HG03469 (cell line): ENCODE measurements around the gene SEC14L2.

Experiments
- ATAC-seq: cut with Tn5 transposase; IDR thresholded peaks from one replicate; pipeline ENCODE4 v1.9.1; 2021; ENCODE audit warnings: mild to moderate bottlenecking, moderate library complexity, moderate number of reproducible peaks; ENCODE audit not compliant: unreplicated experiment

The SEC14L2 gene

DNA sequence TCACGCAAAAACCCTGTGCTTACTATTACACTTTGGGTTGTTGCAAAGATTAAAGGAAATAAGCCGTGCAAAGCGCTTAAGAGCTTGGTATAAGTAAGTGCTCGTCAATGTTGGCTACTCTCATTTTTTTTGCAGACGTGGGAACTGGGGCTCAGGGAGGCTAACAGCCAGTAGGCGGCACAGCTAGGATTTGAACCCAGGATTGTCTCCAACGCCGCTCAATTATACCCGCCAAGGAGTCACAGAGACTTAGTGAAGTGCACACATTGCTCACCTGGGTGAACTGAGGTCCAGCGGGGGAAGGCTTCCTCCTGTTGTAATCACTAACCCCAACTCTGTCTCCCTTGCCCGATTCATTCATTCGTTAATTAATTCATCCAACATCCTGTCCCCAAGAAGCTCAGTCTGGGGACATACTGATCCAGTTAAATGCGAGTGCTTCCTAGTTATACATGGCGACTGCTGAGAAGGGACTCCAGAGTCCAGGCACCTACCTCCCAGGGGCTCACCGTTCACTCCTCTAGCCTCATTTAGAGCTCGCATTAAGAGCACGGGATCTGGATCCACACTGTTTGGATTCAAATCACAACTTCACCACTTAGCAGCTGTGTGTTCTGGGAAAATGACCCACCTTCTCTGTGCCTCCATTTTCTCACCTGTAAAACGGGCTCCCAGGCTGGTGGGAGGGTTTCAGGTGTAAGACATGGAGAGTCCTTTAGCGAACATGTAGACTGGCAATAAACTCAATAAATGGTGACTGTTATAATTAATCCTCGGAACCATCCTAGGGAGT lies 27.9 kb downstream of the SEC14L2 start:
- ATAC-seq: no peak

DNA sequence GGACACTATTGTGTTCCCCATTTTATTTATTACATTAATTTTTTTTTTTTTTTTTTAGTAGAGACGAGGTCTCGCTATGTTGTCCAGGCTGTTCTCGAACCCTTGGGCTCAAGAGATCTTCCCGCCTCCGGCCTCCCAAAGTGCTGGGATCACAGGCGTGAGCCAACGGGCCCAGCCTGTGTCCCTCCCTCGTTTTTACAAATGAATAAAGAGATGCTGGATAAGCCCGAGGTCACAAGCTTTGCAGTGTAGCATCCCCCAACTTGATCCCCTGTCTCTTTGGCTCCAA lies 28.5 kb downstream of the SEC14L2 start:
- no peak for ATAC-seq

DNA sequence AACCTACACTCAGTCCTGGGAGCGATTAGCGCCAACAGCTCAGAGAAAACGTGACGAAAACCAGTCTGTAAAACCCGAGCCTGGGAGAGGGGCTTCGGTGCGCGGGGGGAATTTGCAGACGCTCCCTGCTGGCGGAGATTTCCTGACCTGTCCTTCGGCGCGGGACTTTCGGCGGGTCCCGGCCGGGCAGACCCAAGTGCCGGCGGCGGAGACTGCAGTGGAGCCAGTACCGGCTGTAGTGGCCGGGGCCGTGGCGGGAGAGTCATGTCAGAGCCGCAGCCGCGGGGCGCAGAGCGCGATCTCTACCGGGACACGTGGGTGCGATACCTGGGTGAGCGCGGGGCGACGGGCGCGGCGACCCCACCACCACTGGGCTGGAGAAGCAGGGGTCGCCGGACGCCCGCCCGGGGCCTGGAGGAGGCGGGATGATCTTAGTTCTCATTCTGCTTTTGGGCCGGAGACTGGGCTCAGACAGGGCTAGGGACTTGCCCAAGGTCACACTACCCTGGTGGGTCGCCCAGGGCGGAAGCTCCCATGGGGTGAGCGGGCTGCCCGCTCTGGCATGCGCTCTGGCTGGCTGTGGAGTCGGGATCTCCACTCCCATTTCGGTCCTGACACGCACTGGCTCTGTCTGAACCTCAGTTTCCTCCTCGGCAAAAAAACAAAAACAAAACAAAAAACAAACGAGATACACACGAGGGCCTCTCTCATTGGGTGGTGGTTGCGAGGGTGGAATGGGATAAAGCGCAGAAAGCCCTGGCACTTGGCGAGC lies 29.0 kb downstream of the SEC14L2 start, which contains the start of gene MTFP1:
Gene MTFP1, plus strand, starts transcription at position 153 of the 772 bp plus-strand sequence. Its CDS starts 112 bp downstream, at position 265.
- ATAC-seq: no peak

DNA sequence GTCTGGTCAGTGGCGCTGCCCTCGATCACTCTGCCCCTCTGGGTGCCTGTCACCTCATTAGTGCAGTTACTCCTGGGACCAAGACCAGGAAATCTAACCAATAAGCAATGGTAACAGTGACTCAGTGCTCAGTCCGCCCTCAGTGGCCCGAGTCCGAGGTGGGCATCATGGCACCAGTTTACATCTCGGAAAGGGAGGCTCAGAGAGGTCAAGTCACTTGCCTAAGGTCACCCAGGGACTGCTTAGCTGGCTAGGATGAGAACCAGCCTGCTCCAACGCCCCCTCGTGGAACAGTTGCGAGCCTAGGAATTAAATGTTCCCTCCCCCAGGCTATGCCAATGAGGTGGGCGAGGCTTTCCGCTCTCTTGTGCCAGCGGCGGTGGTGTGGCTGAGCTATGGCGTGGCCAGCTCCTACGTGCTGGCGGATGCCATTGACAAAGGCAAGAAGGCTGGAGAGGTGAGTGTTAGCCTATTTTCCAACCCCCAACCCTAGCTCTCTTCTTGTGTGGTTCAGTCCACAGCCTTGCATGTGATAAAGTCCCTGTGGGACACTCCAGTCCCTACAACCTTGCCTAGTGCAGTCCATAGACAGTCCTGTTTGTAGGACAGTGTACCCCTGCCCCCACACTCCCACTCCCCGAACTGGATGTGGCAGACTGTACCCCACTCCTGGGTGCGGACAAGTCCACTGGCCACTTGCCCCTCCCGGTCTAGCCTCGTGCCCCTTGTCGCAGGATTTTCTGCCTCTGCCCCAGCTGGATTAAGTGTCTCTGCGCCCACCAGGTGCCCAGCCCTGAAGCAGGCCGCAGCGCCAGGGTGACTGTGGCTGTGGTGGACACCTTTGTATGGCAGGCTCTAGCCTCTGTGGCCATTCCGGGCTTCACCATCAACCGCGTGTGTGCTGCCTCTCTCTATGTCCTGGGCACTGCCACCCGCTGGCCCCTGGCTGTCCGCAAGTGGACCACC lies 29.9 kb downstream of the SEC14L2 start:
- ATAC-seq: no peak

DNA sequence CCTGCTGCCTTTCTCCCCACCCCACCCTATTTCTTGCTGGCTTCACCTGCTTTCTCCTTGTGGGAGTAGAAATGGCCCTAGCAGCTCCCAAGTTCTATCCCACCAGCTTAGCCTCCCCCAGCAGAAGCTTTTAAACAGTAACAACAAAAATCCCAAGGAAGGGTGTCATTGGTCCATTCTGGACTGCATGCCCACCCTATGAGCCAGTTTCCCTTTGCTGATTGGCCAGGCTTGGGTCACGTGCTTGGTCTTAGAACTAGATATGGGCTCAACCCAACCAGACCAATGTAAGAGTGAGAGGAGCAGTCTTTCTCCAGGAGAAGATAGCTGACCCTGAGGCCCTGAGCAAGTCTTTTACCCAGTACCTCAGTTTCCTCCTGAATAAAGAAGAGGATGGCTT lies 31.1 kb downstream of the SEC14L2 start:
- ATAC-seq: no peak

DNA sequence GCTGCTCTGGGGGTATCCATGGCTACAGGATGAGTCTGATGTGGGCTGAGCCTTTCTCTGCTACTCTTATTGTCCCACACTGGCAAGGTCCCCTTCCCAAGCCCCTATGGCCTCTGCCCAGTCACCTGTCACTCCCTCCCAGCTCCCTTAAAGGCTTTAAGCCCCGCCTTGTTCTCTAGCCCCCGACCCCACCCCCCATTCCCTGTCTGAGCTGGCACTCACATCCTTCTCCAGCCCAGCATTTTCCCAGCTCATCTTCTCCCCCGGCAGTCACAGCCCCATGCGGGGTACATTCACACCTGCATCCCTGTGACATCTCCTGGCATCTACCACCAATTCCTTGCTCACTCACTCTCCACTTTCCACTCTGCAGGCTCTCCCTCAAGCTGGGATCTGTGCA lies 33.1 kb downstream of the SEC14L2 start:
- no peak for ATAC-seq

DNA sequence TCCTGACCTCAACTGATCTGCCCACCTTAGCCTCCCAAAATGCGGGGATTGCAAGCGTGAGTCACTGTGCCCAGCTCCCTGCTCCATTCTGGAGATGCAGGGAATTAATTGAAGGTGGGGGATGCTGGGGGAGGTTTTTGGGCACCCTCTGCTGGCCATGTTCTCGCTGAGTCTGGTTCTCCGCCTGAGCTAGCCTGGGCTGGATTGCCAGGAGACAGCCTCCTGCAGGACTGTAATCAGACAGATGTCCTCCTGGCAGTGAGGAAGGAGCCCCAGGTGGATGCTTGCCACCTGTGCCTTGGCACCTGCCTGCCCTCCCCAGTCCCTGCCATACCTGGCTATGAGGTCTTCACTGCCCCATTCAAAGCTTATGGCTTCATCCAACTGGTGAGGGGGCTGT lies 34.1 kb downstream of the SEC14L2 start:
- ATAC-seq: no peak

DNA sequence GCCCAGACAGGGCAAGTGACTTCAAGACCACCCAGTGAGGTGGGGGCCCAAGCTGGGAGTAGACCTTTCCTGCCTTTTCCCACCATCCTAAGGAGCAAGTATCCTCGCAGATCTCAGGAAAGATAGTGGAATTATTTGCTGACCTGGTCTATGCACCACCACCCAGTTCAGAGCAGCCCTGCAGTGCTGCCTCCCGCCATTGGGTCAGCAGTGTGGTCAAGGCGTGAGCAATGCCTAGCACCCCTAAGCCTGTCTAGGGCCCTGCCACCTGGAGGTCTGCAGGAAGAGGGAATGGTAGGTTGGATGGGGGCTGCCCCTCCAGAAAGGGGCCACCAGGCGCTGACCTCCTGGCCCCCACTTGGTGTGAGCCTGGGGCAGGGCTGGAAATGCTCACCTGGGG lies 35.3 kb downstream of the SEC14L2 start:
- ATAC-seq: no peak

DNA sequence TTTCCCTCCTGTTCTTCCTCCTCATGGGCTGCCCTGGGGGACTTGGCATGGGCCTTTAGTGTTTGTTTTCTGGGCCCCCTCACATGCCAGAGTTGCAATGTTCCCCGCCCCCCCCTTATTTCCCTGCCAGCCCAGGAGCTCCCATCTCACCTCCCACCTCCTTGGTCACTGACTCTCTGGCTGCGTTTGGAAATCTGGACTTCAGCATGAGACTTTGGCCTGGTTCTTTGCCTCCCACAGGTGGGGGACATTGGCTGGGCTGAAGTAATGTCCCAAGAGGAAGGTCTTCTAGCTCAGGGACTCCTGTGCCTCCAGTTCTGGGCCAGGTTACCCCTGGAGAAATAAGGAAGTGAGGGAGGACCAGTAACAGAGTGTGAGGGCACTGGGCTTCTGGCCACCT lies 35.7 kb downstream of the SEC14L2 start:
- ATAC-seq: no peak

DNA sequence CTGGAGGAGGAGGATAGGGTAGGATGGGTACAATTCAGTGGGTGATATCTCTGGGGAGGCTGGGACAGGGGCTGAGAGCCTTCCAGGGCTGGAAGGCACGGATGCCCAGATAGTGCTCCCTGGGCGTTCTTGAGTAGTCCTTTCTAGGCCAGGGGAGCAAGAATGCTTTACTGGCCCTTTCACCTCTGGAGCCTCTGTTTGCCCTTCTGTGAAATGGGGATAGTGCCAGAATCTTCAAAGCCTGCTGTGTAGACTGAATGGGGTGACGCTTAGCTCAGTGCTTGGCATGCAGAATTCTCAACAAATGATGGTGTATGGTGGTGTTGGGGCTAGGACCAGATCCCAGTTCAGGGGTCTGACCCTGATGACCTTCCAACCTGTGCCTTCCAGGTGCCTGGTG lies 36.4 kb downstream of the SEC14L2 start:
- no peak for ATAC-seq

DNA sequence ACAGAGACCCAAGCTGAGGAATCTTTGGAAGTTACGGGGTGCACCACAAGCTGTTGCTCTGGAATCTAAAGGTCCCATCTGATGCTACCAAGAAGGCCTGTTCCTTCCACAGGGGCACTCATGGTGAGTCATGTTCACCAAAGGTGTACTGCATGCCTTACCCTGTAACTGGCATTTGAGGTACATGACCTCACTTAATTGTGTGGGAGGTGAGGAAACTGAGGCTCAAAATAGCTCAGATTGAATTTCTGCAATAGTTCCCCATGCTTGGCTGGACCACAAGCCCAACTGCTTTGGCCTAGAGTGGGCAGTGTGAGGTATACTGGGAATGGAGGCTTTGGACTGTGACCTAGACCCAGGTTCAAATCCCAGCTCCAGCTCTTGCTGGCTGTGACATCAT lies 37.0 kb downstream of the SEC14L2 start:
- no peak for ATAC-seq

DNA sequence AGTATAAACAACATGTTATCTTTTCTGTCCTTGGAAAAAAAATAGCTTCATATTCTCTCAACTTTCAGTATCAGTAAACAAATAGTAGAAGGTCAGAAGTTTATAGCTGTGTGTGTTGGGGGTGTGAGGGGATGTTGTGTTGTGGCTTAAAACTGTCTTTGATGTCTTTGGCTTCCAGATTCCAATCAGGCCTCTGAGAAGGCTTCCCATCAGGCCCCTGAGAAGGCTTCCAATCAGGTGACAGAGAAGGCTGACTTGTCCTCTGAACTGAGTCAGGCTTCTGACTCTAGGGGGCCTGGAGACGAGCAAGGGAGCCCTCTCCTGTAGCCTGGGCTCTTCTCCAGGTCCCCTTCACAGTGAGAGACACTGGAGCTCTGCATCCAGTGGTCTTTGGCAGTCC lies 38.0 kb downstream of the SEC14L2 start:
- ATAC-seq: no peak

DNA sequence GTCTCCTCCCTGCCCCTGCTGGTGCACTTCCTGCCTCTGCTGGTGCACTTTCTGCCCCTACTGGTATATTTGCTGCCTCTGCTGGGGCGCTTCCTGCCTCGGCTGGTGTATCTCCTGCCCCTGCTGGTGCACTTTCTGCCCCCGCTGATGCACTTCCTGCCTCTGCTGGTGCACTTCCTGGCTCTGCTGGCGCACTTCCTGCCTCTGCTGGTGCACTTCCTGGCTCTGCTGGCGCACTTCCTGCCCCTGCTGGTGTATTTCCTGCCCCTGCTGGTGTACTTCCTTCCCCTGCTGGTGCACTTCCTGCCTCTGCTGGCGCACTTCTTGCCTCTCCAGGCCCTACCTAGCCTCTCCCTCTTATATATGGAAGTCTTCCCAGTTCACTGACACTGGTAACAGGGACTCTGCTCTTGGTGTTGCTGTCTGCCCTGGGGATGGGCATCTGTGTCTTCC lies 38.9 kb downstream of the SEC14L2 start:
- no peak for ATAC-seq

DNA sequence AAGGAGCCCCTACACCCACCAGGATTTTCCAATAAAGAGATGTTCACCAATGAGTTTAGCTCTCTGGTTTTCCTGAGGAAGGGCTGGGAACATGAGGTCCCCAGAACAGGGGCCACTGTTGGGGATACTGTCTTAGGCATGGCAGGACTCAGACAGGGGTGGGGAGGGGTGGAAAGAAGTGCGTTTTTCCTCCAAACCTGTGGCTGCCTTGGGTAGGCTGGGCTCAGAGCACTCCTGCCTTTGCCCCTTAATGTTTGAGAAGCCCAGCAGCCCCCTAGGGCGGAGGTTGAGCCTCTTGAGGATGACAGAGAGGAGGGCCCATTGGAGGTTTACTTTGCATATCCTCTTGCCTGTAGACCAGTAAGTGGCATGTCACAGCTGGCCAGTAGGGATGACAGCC lies 39.4 kb downstream of the SEC14L2 start:
- ATAC-seq: no peak

DNA sequence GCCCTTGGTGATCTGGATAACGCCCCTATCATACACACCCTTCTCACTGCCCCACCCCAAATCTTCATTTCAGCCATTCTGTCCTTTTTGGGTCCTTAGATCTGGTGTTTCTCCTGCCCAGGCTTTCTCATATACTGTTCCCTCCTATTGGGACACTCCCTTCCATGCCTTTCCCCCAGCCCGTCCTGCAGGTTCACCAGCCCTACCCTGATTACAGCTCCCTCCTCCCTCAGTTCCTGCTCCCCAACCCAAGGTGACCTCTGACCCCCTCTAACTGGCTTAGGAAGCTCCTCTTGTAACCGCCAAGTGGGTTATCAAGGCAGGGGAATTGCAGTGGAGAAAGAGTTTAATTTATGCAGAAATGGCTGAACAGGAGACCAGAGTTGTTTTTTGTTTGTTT lies 41.7 kb downstream of the SEC14L2 start:
- ATAC-seq: no peak

DNA sequence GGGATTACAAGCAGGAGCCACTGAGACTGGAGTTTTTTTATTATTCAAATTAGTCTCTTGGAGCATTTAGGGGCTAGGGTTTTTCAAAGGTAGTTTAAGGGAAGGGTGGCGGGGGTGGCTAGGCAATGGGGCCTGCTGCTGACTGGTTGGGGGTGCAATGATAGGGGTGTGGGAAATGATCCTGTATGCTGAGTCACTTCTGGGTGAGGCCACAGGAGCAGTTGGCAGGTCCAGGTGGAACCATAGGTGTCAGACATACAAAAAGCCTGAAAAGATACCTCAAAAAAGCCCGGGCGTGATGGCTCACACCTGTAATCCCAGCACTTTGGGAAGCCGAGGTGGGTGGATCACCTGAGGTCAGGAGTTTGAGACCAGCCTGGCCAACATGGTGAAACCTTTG lies 42.4 kb downstream of the SEC14L2 start:
- ATAC-seq: no peak

DNA sequence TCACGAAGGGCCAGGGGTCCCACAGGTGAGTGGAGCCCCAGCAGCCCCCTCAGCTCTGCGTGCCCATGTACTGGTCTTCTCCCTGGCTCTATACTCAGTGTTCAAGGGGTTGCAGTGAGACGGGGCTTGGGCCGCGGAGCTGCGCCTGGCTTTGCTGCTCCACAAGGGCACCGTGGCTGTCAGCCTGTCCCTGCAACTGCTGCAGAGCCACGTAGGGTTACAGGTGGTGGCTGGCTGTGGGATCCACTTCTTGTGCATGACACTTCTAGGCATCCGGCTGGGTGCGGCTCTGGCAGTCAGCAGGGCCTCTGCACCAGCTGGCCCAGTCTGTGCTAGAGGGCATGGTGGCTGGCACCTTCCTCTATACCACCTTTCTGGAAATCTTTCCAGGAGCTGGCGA lies 43.0 kb downstream of the SEC14L2 start:
- no peak for ATAC-seq

DNA sequence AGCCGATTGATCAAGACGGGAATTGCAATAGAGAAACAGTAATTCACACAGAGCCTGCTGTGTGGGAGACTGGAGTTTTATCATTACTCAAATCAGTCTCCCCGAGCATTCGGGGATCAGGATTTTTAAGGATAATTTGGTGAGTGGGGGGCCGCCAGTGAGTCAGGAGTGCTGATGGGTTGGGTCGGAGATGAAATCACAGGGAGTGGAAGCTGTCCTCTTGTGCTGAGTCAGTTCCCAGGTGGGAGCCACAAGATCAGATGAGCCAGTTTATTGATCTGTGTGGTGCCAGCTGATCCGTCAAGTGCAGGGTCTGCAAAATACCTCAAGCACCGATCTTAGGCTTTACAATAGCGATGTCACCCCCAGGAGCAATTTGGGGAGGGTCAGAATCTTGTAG lies 44.3 kb downstream of the SEC14L2 start:
- no peak for ATAC-seq

DNA sequence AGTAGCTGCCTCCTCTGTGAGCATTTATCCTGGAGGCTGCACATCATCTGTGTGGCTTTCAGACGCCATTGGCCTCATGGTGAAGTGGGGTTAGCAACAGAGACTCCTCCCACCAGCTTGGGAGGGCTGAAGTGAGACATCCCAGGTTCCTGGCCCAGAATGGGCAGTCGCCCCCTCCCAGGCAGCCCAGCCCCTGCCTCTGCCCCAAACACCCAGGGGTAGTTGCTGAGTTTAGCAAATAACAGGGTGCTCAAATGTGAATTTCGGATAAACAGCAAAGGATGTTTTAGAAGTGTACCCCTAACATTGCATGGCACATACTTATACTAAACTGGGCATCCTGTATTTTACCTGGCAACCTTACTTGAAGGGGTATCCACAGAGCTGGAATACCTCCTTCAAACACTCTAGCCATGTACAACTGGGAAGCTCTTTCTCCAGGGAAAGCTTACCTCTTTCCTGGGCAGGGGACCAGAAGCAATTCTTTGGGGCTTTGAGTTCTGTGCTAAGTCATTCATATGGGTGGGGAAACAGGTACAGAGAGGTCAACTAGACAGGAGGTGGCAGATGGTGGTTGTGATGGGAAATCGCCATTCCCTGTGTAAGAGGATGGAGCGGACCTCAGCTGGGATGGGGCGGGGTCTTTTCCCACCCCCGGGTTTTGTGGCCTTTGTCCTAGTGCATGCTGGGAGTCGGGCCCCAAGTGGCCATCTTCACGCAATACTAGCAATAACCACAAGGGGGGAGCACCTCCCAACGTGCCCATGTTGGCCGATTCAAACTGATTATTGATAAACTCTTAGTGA lies 48.0 kb downstream of the SEC14L2 start:
- ATAC-seq: no peak

DNA sequence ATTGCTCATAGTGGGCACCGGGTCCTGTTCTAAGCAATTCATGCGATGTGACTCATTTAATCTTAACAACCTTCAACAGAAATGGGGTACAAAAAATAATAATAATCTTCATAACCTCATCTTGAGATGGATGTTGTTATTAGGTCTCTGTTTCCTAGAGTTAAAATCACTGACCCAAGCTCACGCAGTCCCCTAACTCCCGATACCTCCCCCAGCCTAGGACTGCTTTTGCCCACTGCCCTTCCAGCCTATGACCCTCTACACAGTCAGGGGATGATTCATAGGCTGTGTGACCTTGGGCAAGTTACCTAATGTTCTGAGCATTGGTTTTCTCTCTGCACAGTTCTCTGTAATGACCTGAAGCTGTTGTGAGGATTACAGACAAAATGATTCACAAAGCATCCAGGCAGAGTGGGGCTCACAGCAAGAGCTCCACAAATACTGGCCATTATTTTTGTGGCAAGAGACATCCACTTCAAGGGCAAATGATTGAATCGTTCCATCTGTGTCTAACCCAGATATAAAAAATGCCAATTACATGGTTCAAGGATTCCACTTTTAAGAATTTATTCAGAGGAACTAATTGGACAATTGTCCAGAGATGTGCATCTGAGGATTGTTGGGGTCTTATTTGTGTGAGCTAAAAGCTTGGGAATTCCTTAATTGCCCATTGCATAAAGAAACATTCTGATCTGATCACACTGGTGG lies 48.8 kb downstream of the SEC14L2 start:
- no peak for ATAC-seq
